OCI-LY3 (cell line): ENCODE data around the gene PRMT5.

Experiments used
- CTCF ChIP-seq: fragments of 200-600, 300-600 bp; sonication (generic); IDR thresholded peaks from 2 replicates; pipeline ENCODE4 v1.5.1; 2014; ENCODE audit warnings: antibody characterized with exemption, low read length, low read depth
- EZH2phosphoT487 ChIP-seq: fragments of 200-600 bp; shearing (Covaris generic); IDR thresholded peaks from 2 replicates; pipeline ENCODE4 v1.6.1; 2018; ENCODE audit warnings: antibody characterized with exemption, mixed run types, low read depth

GRCh38 chr14:22897357-22897756, 31.8 kb downstream of the PRMT5 start:
- TF ChIP-seq CTCF, result no peak
- no peak for TF ChIP-seq EZH2phosphoT487
